Measurements from ENCODE around the gene NCAM2. TPM values are rescaled to one million over a fixed set of nuclear protein-coding genes. Genes with fewer than 3 reads are reported as not detected.

The NCAM2 gene
- total and polyA plus RNA-seq, 2 donors (not counting 1 experiment from before 2014, with no cell fraction given): 0.13 TPM; not detected in 1

GRCh38 chr21:21039624-21040170 lies 41.5 kb downstream of the NCAM2 start:
- ChIA-PET POLR2A (no interaction called here), CTCF (no interaction called here)
- no peaks in the 10 kb centered on the region for H3K27me3 Mint-ChIP-seq
- no peaks in the 10 kb centered on the region for H3K79me2 ChIP-seq (ENCODE audit: control insufficient read depth, insufficient read depth, low read length)
- no peaks in the 10 kb centered on the region for H4K20me1 ChIP-seq (ENCODE audit: control insufficient read depth, insufficient read depth, low read length, poor library complexity, severe bottlenecking)
- no peaks in the 10 kb centered on the region for H3K9me3 Mint-ChIP-seq (ENCODE audit: insufficient read depth)
- no peak overlapping the region for H3K4me2 ChIP-seq (replicated peaks; ENCODE audit: low read depth, low read length, poor library complexity, severe bottlenecking)
- H3K36me3 ChIP-seq (replicated peaks in 1 of 2; ENCODE audit: control extremely low read depth in 1 of 2, control insufficient read depth in 1 of 2, extremely low read depth in 1 of 2, insufficient read depth in 2 of 2, low read length in 1 of 2): no peaks in the 10 kb centered on the region
- ATAC-seq (ENCODE audit: low read depth): no peak
- WGBS (ENCODE audit: insufficient coverage): no CpG with 5 or more reads among the region's 6 CpGs
- TF ChIP-seq EZH2 (IDR thresholded peaks at IDR 0.05; ENCODE audit: borderline replicate concordance, insufficient read depth, low read depth, low read length, poor library complexity, severe bottlenecking): no peak
- TF ChIP-seq, protein P1, sequence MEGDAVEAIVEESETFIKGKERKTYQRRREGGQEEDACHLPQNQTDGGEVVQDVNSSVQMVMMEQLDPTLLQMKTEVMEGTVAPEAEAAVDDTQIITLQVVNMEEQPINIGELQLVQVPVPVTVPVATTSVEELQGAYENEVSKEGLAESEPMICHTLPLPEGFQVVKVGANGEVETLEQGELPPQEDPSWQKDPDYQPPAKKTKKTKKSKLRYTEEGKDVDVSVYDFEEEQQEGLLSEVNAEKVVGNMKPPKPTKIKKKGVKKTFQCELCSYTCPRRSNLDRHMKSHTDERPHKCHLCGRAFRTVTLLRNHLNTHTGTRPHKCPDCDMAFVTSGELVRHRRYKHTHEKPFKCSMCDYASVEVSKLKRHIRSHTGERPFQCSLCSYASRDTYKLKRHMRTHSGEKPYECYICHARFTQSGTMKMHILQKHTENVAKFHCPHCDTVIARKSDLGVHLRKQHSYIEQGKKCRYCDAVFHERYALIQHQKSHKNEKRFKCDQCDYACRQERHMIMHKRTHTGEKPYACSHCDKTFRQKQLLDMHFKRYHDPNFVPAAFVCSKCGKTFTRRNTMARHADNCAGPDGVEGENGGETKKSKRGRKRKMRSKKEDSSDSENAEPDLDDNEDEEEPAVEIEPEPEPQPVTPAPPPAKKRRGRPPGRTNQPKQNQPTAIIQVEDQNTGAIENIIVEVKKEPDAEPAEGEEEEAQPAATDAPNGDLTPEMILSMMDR (IDR thresholded peaks at IDR 0.05): no peak
- intact Hi-C loops (cut with micrococcal nuclease): no loop called here
- H3K27me3 ChIP-seq (replicated peaks in 1 of 4; ENCODE audit: control extremely low read depth in 1 of 4, control insufficient read depth in 3 of 4, insufficient read depth in 4 of 4, low read length in 3 of 4): no peaks in the 10 kb centered on the region
- H3K27ac ChIP-seq (ENCODE audit: low read length in 2 of 2): no peak overlapping the region
- H3K4me1 Mint-ChIP-seq: no peaks in the 10 kb centered on the region
- no peak for DNase-seq
- no peak overlapping the region for H3K27ac Mint-ChIP-seq
- H3K9me3 ChIP-seq (ENCODE audit: control extremely low read depth in 1 of 3, control insufficient read depth in 2 of 3, insufficient read depth in 1 of 3, low read length in 2 of 3): peaks cover 0 to 2% (median 0%) of the 10 kb centered on the region in 3 donors
- no peak overlapping the region for H2AFZ ChIP-seq (ENCODE audit: insufficient read depth, low read depth, low read length, poor library complexity, severe bottlenecking)
- no peak overlapping the region for H3K4me3 ChIP-seq (ENCODE audit: control extremely low read depth in 1 of 5, extremely low read depth in 1 of 5, insufficient read depth in 1 of 5, low read depth in 2 of 5, low read length in 4 of 5)
- no peak overlapping the region for H3K4me3 Mint-ChIP-seq
- no peak overlapping the region for H3K9ac ChIP-seq (ENCODE audit: low read length)
- no peaks in the 10 kb centered on the region for H3K4me1 ChIP-seq (ENCODE audit: control insufficient read depth in 2 of 2, insufficient read depth in 2 of 2, low read length in 2 of 2)

GRCh38 chr21:21045518-21045917 lies 47.3 kb downstream of the NCAM2 start:
- Mint-ChIP-seq H3K27ac (no peak overlapping the region), H3K9me3 (ENCODE audit: insufficient read depth) (no peaks in the 10 kb centered on the region), H3K27me3 (no peaks in the 10 kb centered on the region), H3K4me3 (no peak overlapping the region), H3K4me1 (no peaks in the 10 kb centered on the region)
- DNase-seq: no peak
- no peak for ATAC-seq (ENCODE audit: low read depth)
- Histone ChIP-seq H2AFZ (ENCODE audit: insufficient read depth, low read depth, low read length, poor library complexity, severe bottlenecking) (no peak overlapping the region), H3K9me3 (ENCODE audit: control extremely low read depth in 1 of 3, control insufficient read depth in 2 of 3, insufficient read depth in 1 of 3, low read length in 2 of 3) (no peaks in the 10 kb centered on the region), H3K27ac (ENCODE audit: low read length in 2 of 2) (no peak overlapping the region), H3K4me2 (replicated peaks; ENCODE audit: low read depth, low read length, poor library complexity, severe bottlenecking) (no peak overlapping the region), H3K79me2 (ENCODE audit: control insufficient read depth, insufficient read depth, low read length) (no peaks in the 10 kb centered on the region), H3K4me3 (ENCODE audit: control extremely low read depth in 1 of 5, extremely low read depth in 1 of 5, insufficient read depth in 1 of 5, low read depth in 2 of 5, low read length in 4 of 5) (no peak overlapping the region), H3K27me3 (replicated peaks in 1 of 4; ENCODE audit: control extremely low read depth in 1 of 4, control insufficient read depth in 3 of 4, insufficient read depth in 4 of 4, low read length in 3 of 4) (no peaks in the 10 kb centered on the region), H3K9ac (ENCODE audit: low read length) (no peak overlapping the region), H3K4me1 (ENCODE audit: control insufficient read depth in 2 of 2, insufficient read depth in 2 of 2, low read length in 2 of 2) (no peaks in the 10 kb centered on the region), H4K20me1 (ENCODE audit: control insufficient read depth, insufficient read depth, low read length, poor library complexity, severe bottlenecking) (no peaks in the 10 kb centered on the region), H3K36me3 (replicated peaks in 1 of 2; ENCODE audit: control extremely low read depth in 1 of 2, control insufficient read depth in 1 of 2, extremely low read depth in 1 of 2, insufficient read depth in 2 of 2, low read length in 1 of 2) (no peaks in the 10 kb centered on the region)
- intact Hi-C loops (cut with micrococcal nuclease): no loop called here
- TF ChIP-seq, protein P1 (IDR thresholded peaks at IDR 0.05): no peak
- TF ChIP-seq EZH2 (IDR thresholded peaks at IDR 0.05; ENCODE audit: borderline replicate concordance, insufficient read depth, low read depth, low read length, poor library complexity, severe bottlenecking): no peak
- CTCF ChIA-PET: no interaction called here
- no CpG with 5 or more reads among the region's 3 CpGs for WGBS (ENCODE audit: insufficient coverage)
- POLR2A ChIA-PET: no interaction called here
